ENCODE measurements around the gene SLIT3.

Gene SLIT3

GRCh38 chr5:169083394-169084018 lies 217.4 kb downstream of the SLIT3 start:
- Histone ChIP-seq H3K9me3 (replicated peaks; ENCODE audit: low read length) (no peaks in the 10 kb centered on the region), H3K4me3 (ENCODE audit: low read length) (no peak overlapping the region), H3K36me3 (ENCODE audit: insufficient read depth, low read length) (no peaks in the 10 kb centered on the region), H3K4me2 (ENCODE audit: low read length) (no peak overlapping the region), H3K27me3 (ENCODE audit: control insufficient read depth, insufficient read depth, low read length) (no peaks in the 10 kb centered on the region), H3K4me1 (ENCODE audit: control insufficient read depth, insufficient read depth, low read length) (no peaks in the 10 kb centered on the region), H3K9ac (ENCODE audit: low read depth, low read length) (no peak overlapping the region)

GRCh38 chr5:169081000-169081724 lies 219.8 kb downstream of the SLIT3 start:
- no peaks in the 10 kb centered on the region for H3K4me1 ChIP-seq (ENCODE audit: control insufficient read depth, insufficient read depth, low read length)
- H3K4me3 ChIP-seq (ENCODE audit: low read length), result no peak overlapping the region
- H3K9ac ChIP-seq (ENCODE audit: low read depth, low read length), result no peak overlapping the region
- no peak overlapping the region for H3K4me2 ChIP-seq (ENCODE audit: low read length)
- H3K27me3 ChIP-seq (ENCODE audit: control insufficient read depth, insufficient read depth, low read length), result no peaks in the 10 kb centered on the region
- H3K9me3 ChIP-seq (replicated peaks; ENCODE audit: low read length), result no peaks in the 10 kb centered on the region
- no peaks in the 10 kb centered on the region for H3K36me3 ChIP-seq (ENCODE audit: insufficient read depth, low read length)

GRCh38 chr5:169080448-169080911 lies 220.5 kb downstream of the SLIT3 start:
- H3K4me2 ChIP-seq (ENCODE audit: low read length), result no peak overlapping the region
- H3K9me3 ChIP-seq (replicated peaks; ENCODE audit: low read length), result no peaks in the 10 kb centered on the region
- H3K4me1 ChIP-seq (ENCODE audit: control insufficient read depth, insufficient read depth, low read length), result no peaks in the 10 kb centered on the region
- H3K4me3 ChIP-seq (ENCODE audit: low read length), result no peak overlapping the region
- H3K36me3 ChIP-seq (ENCODE audit: insufficient read depth, low read length), result no peaks in the 10 kb centered on the region
- H3K9ac ChIP-seq (ENCODE audit: low read depth, low read length), result no peak overlapping the region
- H3K27me3 ChIP-seq (ENCODE audit: control insufficient read depth, insufficient read depth, low read length), result no peaks in the 10 kb centered on the region

- Histone ChIP-seq H3K4me3 (ENCODE audit: low read length) (no peak overlapping the region), H3K27me3 (ENCODE audit: control insufficient read depth, insufficient read depth, low read length) (no peaks in the 10 kb centered on the region), H3K4me1 (ENCODE audit: control insufficient read depth, insufficient read depth, low read length) (no peaks in the 10 kb centered on the region), H3K4me2 (ENCODE audit: low read length) (no peak overlapping the region), H3K9ac (ENCODE audit: low read depth, low read length) (no peak overlapping the region), H3K36me3 (ENCODE audit: insufficient read depth, low read length) (no peaks in the 10 kb centered on the region), H3K9me3 (replicated peaks; ENCODE audit: low read length) (no peaks in the 10 kb centered on the region)
Measured at GRCh38 chr5:169079697-169080096, 221.2 kb downstream of the SLIT3 start.

- no peaks in the 10 kb centered on the region for H3K36me3 ChIP-seq (ENCODE audit: insufficient read depth, low read length)
- H3K9ac ChIP-seq (ENCODE audit: low read depth, low read length), result no peak overlapping the region
- H3K4me2 ChIP-seq (ENCODE audit: low read length), result no peak overlapping the region
- H3K4me1 ChIP-seq (ENCODE audit: control insufficient read depth, insufficient read depth, low read length), result no peaks in the 10 kb centered on the region
- no peaks in the 10 kb centered on the region for H3K9me3 ChIP-seq (replicated peaks; ENCODE audit: low read length)
- no peaks in the 10 kb centered on the region for H3K27me3 ChIP-seq (ENCODE audit: control insufficient read depth, insufficient read depth, low read length)
- no peak overlapping the region for H3K4me3 ChIP-seq (ENCODE audit: low read length)
Measured at GRCh38 chr5:169074839-169075238, 226.1 kb downstream of the SLIT3 start.

GRCh38 chr5:169072233-169072632 lies 228.7 kb downstream of the SLIT3 start:
- Histone ChIP-seq H3K4me1 (ENCODE audit: control insufficient read depth, insufficient read depth, low read length) (no peaks in the 10 kb centered on the region), H3K9ac (ENCODE audit: low read depth, low read length) (no peak overlapping the region), H3K9me3 (replicated peaks; ENCODE audit: low read length) (no peaks in the 10 kb centered on the region), H3K27me3 (ENCODE audit: control insufficient read depth, insufficient read depth, low read length) (no peaks in the 10 kb centered on the region), H3K4me3 (ENCODE audit: low read length) (no peak overlapping the region), H3K4me2 (ENCODE audit: low read length) (no peak overlapping the region), H3K36me3 (ENCODE audit: insufficient read depth, low read length) (no peaks in the 10 kb centered on the region)

- Histone ChIP-seq H3K27me3 (ENCODE audit: control insufficient read depth, insufficient read depth, low read length) (no peaks in the 10 kb centered on the region), H3K36me3 (ENCODE audit: insufficient read depth, low read length) (no peaks in the 10 kb centered on the region), H3K9me3 (replicated peaks; ENCODE audit: low read length) (no peaks in the 10 kb centered on the region), H3K4me2 (ENCODE audit: low read length) (no peak overlapping the region), H3K4me1 (ENCODE audit: control insufficient read depth, insufficient read depth, low read length) (no peaks in the 10 kb centered on the region), H3K4me3 (ENCODE audit: low read length) (no peak overlapping the region), H3K9ac (ENCODE audit: low read depth, low read length) (no peak overlapping the region)
Measured at GRCh38 chr5:169070413-169070812, 230.5 kb downstream of the SLIT3 start.

GRCh38 chr5:169067751-169068173 lies 233.2 kb downstream of the SLIT3 start:
- Histone ChIP-seq H3K4me3 (ENCODE audit: low read length) (no peak overlapping the region), H3K4me2 (ENCODE audit: low read length) (no peak overlapping the region), H3K36me3 (ENCODE audit: insufficient read depth, low read length) (no peaks in the 10 kb centered on the region), H3K9me3 (replicated peaks; ENCODE audit: low read length) (no peaks in the 10 kb centered on the region), H3K27me3 (ENCODE audit: control insufficient read depth, insufficient read depth, low read length) (no peaks in the 10 kb centered on the region), H3K4me1 (ENCODE audit: control insufficient read depth, insufficient read depth, low read length) (no peaks in the 10 kb centered on the region), H3K9ac (ENCODE audit: low read depth, low read length) (no peak overlapping the region)

- Histone ChIP-seq H3K9ac (ENCODE audit: low read depth, low read length) (no peak overlapping the region), H3K9me3 (replicated peaks; ENCODE audit: low read length) (no peaks in the 10 kb centered on the region), H3K27me3 (ENCODE audit: control insufficient read depth, insufficient read depth, low read length) (no peaks in the 10 kb centered on the region), H3K4me1 (ENCODE audit: control insufficient read depth, insufficient read depth, low read length) (no peaks in the 10 kb centered on the region), H3K4me3 (ENCODE audit: low read length) (no peak overlapping the region), H3K4me2 (ENCODE audit: low read length) (no peak overlapping the region), H3K36me3 (ENCODE audit: insufficient read depth, low read length) (no peaks in the 10 kb centered on the region)
Measured at GRCh38 chr5:169065400-169065799, 235.5 kb downstream of the SLIT3 start.

GRCh38 chr5:169064093-169064492 lies 236.8 kb downstream of the SLIT3 start:
- H3K36me3 ChIP-seq (ENCODE audit: insufficient read depth, low read length), result no peaks in the 10 kb centered on the region
- H3K4me1 ChIP-seq (ENCODE audit: control insufficient read depth, insufficient read depth, low read length), result no peaks in the 10 kb centered on the region
- H3K9me3 ChIP-seq (replicated peaks; ENCODE audit: low read length), result no peaks in the 10 kb centered on the region
- H3K4me3 ChIP-seq (ENCODE audit: low read length), result no peak overlapping the region
- peaks cover 2% of the 10 kb centered on the region for H3K27me3 ChIP-seq (ENCODE audit: control insufficient read depth, insufficient read depth, low read length)
- H3K9ac ChIP-seq (ENCODE audit: low read depth, low read length), result no peak overlapping the region
- no peak overlapping the region for H3K4me2 ChIP-seq (ENCODE audit: low read length)

GRCh38 chr5:169063316-169063953 lies 237.5 kb downstream of the SLIT3 start:
- no peak overlapping the region for H3K9ac ChIP-seq (ENCODE audit: low read depth, low read length)
- H3K9me3 ChIP-seq (replicated peaks; ENCODE audit: low read length), result no peaks in the 10 kb centered on the region

More at GRCh38 chr5:169063316-169063953, 237.5 kb downstream of the SLIT3 start:
- H3K36me3 ChIP-seq (ENCODE audit: insufficient read depth, low read length), result no peaks in the 10 kb centered on the region
- H3K4me1 ChIP-seq (ENCODE audit: control insufficient read depth, insufficient read depth, low read length), result no peaks in the 10 kb centered on the region
- peaks cover 7% of the 10 kb centered on the region for H3K27me3 ChIP-seq (ENCODE audit: control insufficient read depth, insufficient read depth, low read length)
- no peak overlapping the region for H3K4me3 ChIP-seq (ENCODE audit: low read length)
- H3K4me2 ChIP-seq (ENCODE audit: low read length), result no peak overlapping the region

Data from skeletal muscle satellite cell (primary cell).